Breast epithelium (tissue), 4 donors: Measurements from ENCODE around the gene PAXIP1. TPM values are rescaled to one million over a fixed set of nuclear protein-coding genes. Genes with fewer than 3 reads are reported as not detected.
A peak's percentile ranks its signal among the peaks of the same experiment; 100 is the strongest.

Source experiments
- DNase-seq, 2 donors: peaks; one replicate each; pipeline ENCODE4 v3.0.0-alpha.2; 2019; ENCODE audit warnings: low spot score in 2 of 2
- H3K27ac ChIP-seq, 2 donors: fragments of 200-600 bp; sonication (generic) in 1 of 2; one replicate each; pipeline ENCODE4 v1.5.1; 2016 to 2019; ENCODE audit warnings: mild to moderate bottlenecking in 1 of 2
- H3K27me3 ChIP-seq, 2 donors: fragments of 200-600 bp; sonication (generic) in 1 of 2; one replicate each; pipeline versions ENCODE4 v1.5.1 to v1.6.0; 2017 to 2019; ENCODE audit warnings: control low read depth in 1 of 2, mild to moderate bottlenecking in 1 of 2
- H3K36me3 ChIP-seq: fragments of 200-600 bp; one replicate; pipeline ENCODE4 v1.5.1; 2019
- H3K4me1 ChIP-seq, 2 donors: fragments of 200-600 bp; sonication (generic); one replicate each; pipeline ENCODE4 v1.5.1; 2016 to 2019; ENCODE audit warnings: control low read depth in 1 of 2
- H3K4me3 ChIP-seq, 3 donors: fragments of 200-600 bp; sonication (generic); 1 replicate in 2 of 3; 2 replicates in 1 of 3; pipeline ENCODE4 v1.5.1; 2016 to 2019; ENCODE audit warnings: mild to moderate bottlenecking in 3 of 3, moderate library complexity in 2 of 3
- H3K9me3 ChIP-seq, 2 donors: fragments of 200-600 bp; sonication (generic) in 1 of 2; one replicate each; pipeline ENCODE4 v1.5.1; 2016 to 2019; ENCODE audit warnings: control low read depth in 1 of 2
- POLR2A ChIP-seq: fragments of 450-650 bp; IDR thresholded peaks from one replicate; pipeline ENCODE4 v1.6.1; 2016; ENCODE audit warnings: antibody characterized with exemption, mild to moderate bottlenecking, moderate library complexity
- POLR2AphosphoS5 ChIP-seq, 3 donors: sonication (generic); formaldehyde crosslinking; IDR thresholded peaks; one replicate each; pipeline ENCODE4 v1.6.1; 2017; ENCODE audit warnings: antibody characterized with exemption in 3 of 3
- intact Hi-C: fragments of 100-400 bp; cut with DNase I; formaldehyde crosslinking; loops from one replicate; pipeline ENCODE4 v1.15.1; 2023; ENCODE audit warnings: low total_unique reads
- total RNA-seq, 3 donors: library from RNA; depleted of rRNA; stranded (reverse); fragments of >200 nt; gene quantifications; one replicate each; pipeline ENCODE4 v1.1.0, GENCODE V29; 2016
- TF ChIP-seq, protein P1 (sequence below), 3 donors: fragments of 450-650 bp; IDR thresholded peaks; one replicate each; pipeline ENCODE4 v1.5.1; 2016 to 2017; ENCODE audit warnings: antibody characterized with exemption in 3 of 3, mild to moderate bottlenecking in 3 of 3, moderate library complexity in 3 of 3

Gene PAXIP1
- total RNA-seq, 3 donors from 2014 or later: 10.2 to 25.3 (median 14.1) TPM

DNA sequence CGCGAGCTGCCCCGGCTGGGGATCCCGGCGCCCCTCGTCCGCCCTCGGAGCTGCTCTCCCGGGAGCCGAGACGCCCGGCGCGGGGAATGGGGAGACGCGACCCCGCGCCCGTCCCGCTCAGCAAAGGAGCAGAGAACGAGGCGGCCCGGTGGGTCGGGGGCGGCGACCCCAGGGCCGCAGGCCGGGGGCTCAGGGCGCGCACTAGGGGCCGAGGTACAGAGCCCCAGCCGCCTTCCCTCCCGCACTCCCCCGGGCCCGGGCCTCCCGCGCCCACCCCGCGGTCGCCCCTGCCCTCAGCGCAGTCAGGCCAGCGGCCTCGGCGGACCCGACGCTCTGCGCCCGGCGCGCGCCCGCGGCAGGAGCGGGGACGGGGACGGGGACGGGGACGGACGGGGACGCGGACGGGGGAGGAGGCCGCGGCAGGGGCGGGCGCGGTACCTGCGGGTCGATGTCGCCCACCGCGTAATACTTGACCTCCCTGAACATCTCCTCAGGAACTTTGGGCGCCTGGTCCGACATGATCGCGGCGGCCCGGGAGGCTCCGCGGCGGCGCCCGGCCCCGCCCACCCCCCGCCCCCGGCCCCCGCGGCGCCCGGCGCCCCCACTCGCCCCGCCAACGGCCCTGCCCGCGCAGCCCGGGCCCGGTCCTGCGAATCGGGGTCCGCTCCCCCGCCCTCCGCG is 373 bp downstream of the PAXIP1 start:
- peak overlapping the region; percentile 89 to 95 for H3K27ac ChIP-seq
- no peak for DNase-seq
- peaks cover 0 to 7% of the 10 kb centered on the region in 2 donors for H3K4me1 ChIP-seq
- TF ChIP-seq POLR2AphosphoS5 (IDR thresholded peaks at IDR 0.05) (no peak), POLR2A (no peak)
- TF ChIP-seq, protein P1, sequence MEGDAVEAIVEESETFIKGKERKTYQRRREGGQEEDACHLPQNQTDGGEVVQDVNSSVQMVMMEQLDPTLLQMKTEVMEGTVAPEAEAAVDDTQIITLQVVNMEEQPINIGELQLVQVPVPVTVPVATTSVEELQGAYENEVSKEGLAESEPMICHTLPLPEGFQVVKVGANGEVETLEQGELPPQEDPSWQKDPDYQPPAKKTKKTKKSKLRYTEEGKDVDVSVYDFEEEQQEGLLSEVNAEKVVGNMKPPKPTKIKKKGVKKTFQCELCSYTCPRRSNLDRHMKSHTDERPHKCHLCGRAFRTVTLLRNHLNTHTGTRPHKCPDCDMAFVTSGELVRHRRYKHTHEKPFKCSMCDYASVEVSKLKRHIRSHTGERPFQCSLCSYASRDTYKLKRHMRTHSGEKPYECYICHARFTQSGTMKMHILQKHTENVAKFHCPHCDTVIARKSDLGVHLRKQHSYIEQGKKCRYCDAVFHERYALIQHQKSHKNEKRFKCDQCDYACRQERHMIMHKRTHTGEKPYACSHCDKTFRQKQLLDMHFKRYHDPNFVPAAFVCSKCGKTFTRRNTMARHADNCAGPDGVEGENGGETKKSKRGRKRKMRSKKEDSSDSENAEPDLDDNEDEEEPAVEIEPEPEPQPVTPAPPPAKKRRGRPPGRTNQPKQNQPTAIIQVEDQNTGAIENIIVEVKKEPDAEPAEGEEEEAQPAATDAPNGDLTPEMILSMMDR (IDR thresholded peaks at IDR 0.05): no peak
- no peaks in the 10 kb centered on the region for H3K36me3 ChIP-seq
- intact Hi-C loops: no loop called here
- peak overlapping the region; percentile 92 to 96 (median 94) for H3K4me3 ChIP-seq
- H3K9me3 ChIP-seq: no peaks in the 10 kb centered on the region
- H3K27me3 ChIP-seq: no peaks in the 10 kb centered on the region

DNA sequence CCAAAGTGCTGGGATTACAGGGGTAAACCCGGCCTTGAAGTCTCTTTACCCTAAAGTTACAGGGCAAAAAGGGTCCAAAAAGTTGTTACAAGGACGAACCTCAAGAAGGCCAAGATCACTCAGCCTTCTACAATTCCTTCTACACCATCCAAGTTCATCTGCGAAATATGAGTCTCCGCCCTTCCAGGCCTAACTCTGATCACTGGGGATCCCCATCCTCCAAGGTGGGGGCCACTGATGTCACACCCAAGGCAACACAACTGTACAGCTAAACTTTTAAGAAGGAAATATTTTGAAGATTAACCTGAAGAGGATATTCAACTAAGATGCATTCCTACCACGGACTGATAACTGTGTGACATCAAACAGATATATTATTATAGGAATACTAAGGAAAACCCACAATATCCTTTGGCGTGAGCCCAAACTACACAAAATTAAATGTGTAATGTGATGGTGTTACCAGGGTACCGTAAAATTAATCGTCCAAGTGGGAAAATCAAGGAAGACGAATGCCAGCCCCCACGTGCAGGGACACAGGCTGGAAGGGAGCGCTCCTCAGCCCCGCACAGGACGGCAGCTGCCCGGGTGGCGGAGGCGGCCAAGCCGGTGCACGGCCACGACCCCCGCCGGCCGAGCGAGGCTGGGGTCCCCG is 1.0 kb downstream of the PAXIP1 start:
- no peaks in the 10 kb centered on the region for H3K36me3 ChIP-seq
- no peaks in the 10 kb centered on the region for H3K27me3 ChIP-seq
- no peak for DNase-seq
- TF ChIP-seq POLR2AphosphoS5 (IDR thresholded peaks at IDR 0.05) (no peak), POLR2A (no peak)
- TF ChIP-seq, protein P1 (IDR thresholded peaks at IDR 0.05): no peak
- peaks cover 0 to 7% of the 10 kb centered on the region in 2 donors for H3K4me1 ChIP-seq
- no peaks in the 10 kb centered on the region for H3K9me3 ChIP-seq
- peak overlapping the region; percentile 54 to 95 for H3K27ac ChIP-seq
- H3K4me3 ChIP-seq: peak overlapping the region; percentile 92 to 96 (median 94)
- intact Hi-C loops: no loop called here

- no peak overlapping the region for H3K4me3 ChIP-seq
- H3K36me3 ChIP-seq: no peaks in the 10 kb centered on the region
- no peak for DNase-seq
- intact Hi-C loops: no loop called here
- H3K27ac ChIP-seq: no peak overlapping the region
- no peaks in the 10 kb centered on the region for H3K27me3 ChIP-seq
- peaks cover 0 to 7% of the 10 kb centered on the region in 2 donors for H3K4me1 ChIP-seq
- H3K9me3 ChIP-seq: no peaks in the 10 kb centered on the region
- TF ChIP-seq POLR2AphosphoS5 (IDR thresholded peaks at IDR 0.05): no peak
- TF ChIP-seq, protein P1 (IDR thresholded peaks at IDR 0.05): no peak
- TF ChIP-seq POLR2A: no peak
Measured at GRCh38 chr7:155000795-155001194, 2.1 kb downstream of the PAXIP1 start.

- H3K27me3 ChIP-seq: no peaks in the 10 kb centered on the region
- H3K9me3 ChIP-seq: no peaks in the 10 kb centered on the region
- TF ChIP-seq POLR2AphosphoS5 (IDR thresholded peaks at IDR 0.05): no peak
- TF ChIP-seq, protein P1 (IDR thresholded peaks at IDR 0.05): no peak
- no peak for TF ChIP-seq POLR2A
- no peak overlapping the region for H3K4me3 ChIP-seq
- no peak overlapping the region for H3K27ac ChIP-seq
- intact Hi-C loops: no loop called here
- no peak for DNase-seq
- H3K36me3 ChIP-seq: no peaks in the 10 kb centered on the region
- peaks cover 0 to 7% of the 10 kb centered on the region in 2 donors for H3K4me1 ChIP-seq
Measured at GRCh38 chr7:154998481-154998880, 4.4 kb downstream of the PAXIP1 start.

GRCh38 chr7:154997840-154998370 is 5.0 kb downstream of the PAXIP1 start:
- no peaks in the 10 kb centered on the region for H3K27me3 ChIP-seq
- peaks cover 0 to 7% of the 10 kb centered on the region in 2 donors for H3K4me1 ChIP-seq
- H3K36me3 ChIP-seq: no peaks in the 10 kb centered on the region
- no peak overlapping the region for H3K27ac ChIP-seq
- no peak for TF ChIP-seq POLR2AphosphoS5 (IDR thresholded peaks at IDR 0.05)
- TF ChIP-seq, protein P1 (IDR thresholded peaks at IDR 0.05): no peak
- no peak for TF ChIP-seq POLR2A
- intact Hi-C loops: no loop called here
- H3K4me3 ChIP-seq: no peak overlapping the region
- no peak for DNase-seq
- no peaks in the 10 kb centered on the region for H3K9me3 ChIP-seq
